Tongue (tissue), 2 donors: ENCODE data around the gene TMEM59. TPM values are rescaled to one million over a fixed set of nuclear protein-coding genes. Genes with fewer than 3 reads are reported as not detected.
"Not testable (repeated sequence)": the region's sequence is repeated elsewhere in the genome, so short reads cannot be mapped to it uniquely, and the experiment has no call there.

Experiments used
- DNase-seq: peaks from one replicate; pipeline ENCODE4 v3.0.0-alpha.2; 2015
- total RNA-seq: library from RNA; depleted of rRNA; stranded (reverse); fragments of >200 nt; gene quantifications from one replicate; pipeline ENCODE4 v1.2.3, GENCODE V29; 2014

TMEM59 gene
- total RNA-seq, 1 donor from 2014 or later = 161 TPM

DNA sequence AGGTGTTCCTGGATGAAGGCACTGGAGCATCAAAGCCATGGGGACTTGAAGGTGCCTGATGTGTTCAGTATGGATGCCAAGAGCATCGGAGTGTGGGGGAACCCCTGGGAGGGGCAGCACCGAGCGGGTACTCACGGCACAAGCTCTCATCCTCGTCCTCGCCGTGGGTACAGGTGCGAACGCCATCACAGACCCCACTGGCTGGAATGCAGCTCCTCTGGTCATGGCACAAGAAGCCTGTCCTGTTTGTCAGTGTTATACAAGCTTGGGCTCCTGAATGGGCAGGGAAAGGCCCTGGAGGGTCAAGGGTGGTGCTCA lies 41.0 kb downstream of the TMEM59 start:
- no peak for DNase-seq

DNA sequence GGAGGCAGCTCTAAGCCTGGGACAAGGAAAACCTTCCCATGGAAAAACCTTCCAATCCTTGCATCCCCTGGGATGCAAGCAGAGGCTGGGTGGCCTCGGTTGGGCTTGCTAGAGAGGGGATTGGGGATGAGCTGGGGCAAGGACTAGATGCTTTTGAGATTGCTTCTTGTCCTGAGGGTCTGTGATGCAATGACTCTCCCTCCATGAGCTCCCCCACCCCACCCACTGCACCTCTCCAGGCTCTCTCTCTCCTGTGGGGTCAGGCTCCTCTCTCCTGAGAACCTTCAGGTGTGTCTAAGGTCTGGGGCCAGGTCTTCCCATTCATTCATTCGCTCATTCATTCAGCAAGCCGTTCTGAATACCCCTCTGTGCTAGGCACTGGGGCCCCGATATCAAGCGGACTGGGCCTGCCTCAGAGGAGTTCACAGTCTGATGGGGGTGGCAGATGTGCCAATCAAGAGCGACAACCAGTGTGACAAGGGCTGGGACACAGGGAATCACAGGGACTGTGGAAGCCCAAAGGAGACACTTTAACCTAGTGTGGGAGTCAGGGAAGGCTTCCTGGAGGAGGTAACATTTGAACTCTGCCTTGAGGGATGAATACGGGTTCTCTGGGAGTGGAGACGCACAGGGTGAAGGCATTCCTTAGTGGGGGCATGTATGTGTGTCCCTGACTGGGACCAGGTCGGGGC lies 41.5 kb downstream of the TMEM59 start:
- no peak for DNase-seq

DNA sequence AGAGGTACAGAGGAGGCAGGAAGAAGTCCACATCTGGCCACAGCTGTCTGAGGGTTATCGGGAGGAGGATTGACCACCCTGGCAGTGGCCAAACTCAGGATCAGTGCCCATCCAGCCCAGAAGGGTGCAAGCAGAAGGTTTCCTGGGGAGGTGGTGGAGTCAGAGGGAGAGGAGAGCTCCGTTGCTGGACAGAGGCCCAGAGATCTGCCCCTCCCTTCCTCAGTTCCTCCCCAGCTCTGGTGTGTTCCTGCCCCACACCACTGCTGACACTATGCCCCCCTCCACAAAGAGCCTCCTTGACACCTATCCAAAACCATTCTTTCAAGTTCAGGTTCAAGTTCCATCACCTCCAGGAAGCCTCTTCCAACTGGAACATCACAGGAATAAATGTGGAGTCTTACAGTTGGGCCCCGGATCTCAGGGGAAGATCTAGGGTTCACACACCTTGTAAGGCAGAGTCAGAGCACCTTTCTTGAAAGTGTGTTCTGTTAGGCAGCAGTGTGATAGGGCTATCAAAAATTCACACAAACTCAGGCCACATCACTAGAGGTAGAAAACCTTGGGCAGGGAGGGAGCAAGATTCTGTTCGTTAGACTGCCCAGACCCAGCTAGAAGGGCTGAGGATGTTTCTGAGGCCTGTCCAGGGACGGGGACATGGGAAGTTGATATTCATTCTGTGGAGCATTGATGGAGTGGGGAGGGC lies 42.4 kb downstream of the TMEM59 start:
- DNase-seq = no peak

DNA sequence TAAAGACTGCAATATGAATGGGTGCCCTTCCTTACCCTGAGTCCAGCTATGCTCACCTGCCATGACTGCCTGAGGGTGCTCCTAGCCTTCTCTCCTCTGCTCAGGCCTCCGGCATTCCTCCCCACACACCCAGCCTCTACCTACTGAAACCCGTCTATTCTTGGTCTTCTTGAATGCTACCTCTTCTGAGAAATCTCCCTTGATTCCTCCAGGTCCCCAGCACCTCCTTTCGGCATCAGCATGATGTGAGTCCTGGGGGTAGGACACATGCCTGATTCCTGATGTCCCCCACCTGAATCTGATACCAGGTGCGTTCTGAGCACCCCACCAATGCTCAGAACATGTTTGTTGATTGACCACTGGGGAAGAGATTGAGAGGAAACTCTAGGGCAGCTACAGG lies 43.6 kb downstream of the TMEM59 start:
- no peak for DNase-seq

DNA sequence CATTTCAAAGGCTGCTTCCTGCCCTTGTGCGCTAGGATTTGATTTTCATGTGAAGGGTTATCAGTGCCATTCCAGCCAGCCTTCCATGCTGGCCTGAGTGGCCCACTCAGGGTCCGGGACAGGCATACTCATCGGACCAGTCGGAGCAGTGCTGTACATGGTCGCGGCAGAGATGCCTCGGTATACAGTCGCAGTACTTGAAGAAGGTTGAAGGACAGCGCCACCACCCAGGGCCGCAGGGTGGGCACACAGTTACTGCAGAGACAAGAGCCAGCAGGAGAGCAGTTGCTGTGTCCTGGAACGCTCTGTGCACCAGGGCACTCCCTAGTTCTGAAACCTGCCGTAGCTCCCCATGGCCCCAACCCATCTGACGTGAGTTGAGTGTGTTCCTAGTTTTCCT lies 44.1 kb downstream of the TMEM59 start:
- no peak for DNase-seq

DNA sequence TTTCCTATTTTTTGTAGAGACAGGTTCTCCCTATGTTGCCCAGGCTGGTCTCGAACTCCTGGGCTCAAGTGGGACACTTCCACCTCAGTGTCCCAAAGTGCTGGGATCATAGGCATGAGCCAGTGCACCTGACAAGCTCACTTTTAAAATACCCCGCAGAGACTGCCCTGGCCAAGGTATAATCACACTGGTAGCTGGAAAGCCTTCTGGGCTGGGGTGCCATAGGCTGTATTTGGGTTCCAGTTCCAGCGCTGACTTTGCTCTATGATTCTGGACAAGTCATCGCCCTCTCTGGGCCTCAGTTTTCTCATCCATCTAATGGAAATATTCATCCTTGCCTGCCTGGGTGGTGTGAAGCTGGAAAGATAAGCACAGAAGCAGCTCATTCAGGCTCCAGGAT lies 45.4 kb downstream of the TMEM59 start:
- no peak for DNase-seq

DNA sequence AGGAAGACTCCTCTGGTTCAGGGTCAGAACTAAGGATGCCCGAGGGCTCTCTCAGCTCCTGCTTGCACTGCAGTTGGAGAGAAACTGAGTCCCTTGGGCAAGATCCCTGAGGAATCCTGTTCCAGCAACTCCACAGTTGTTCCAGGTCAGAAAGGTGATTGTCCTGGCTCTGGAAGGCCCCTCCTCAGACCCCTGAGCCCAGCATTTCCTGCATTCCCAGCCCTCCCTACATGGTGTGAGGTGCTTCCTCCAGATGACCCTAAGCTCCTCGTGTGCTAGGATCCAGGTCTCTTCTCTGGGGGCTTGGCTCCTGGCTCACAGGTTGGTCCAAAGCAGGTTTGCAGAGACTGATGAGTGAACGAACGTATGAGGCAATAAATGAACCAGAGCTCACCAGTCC lies 46.5 kb downstream of the TMEM59 start:
- no peak for DNase-seq

DNA sequence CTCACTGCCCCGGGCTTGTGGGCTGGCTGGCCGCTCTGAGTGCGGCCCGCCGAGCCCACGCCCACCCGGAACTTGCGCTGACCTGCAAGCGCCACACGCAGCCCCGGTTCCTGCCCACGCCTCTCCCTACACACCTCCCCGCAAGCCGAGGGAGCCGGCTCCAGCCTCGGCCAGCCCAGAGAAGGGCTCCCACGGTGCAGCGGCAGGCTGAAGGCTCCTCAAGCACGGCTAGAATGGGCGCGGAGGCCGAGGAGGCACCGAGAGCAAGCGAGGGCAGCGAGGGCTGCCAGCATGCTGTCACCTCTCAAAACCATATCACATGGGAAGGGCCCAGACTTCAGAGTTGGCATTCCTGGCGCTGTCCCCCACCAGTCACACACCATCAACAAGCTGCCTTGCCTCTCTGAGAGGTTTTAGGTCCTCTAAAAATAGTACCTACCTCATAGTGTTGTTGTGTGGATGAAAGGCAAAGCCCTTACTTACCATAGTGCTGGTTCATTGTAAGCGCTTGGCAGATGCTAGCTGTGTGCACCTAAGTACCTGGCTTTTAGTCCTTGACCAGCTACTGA lies 48.4 kb downstream of the TMEM59 start:
- no peak for DNase-seq

DNA sequence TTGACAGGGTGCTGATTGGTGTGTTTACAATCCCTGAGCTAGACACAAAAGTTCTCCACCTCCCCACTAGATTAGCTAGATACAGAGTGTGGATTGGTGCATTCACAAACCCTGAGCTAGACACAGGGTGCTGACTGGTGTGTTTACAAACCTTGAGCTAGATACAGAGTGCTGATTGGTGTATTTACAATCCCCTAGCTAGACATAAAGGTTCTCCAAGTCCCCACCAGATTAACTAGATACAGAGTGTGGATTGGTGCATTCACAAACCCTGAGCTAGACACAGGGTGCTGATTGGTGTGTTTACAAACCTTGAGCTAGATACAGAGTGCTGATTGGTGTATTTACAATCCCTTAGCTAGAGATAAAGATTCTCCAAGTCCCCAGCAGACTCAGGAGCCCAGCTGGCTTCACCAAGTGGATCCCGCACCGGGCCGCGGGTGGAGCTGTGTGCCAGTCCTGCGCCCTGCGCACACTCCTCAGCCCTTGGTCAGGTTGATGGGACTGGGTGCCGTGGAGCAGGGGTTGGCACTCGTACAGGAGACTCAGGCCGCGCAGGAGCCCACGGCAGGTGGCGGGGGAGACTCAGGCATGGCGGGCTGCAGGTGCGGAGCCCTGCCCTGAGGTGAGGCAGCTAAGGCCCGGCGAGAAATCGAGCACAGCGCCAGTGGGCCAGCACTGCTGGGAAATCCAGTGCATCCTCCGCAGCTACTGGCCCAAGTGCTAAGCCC lies 49.1 kb downstream of the TMEM59 start:
- not testable (repeated sequence) for DNase-seq

DNA sequence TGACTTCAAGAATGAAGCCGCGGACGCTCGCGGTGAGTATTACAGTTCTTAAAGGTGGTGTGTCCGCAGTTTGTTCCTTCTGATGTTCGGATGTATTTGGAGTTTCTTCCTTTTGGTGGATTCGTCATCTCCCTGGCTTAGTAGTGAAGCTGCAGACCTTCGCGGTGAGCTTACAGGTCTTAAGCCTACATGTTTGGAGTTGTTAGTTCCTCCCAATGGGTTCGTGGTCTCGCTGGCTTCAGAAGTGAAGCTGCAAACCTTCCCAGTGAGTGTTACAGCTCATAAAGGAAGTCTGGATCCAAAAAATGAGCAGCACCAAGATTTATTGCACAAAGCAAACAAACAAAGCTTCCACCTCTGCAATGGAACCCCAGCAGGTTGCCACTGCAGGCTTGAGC lies 49.8 kb downstream of the TMEM59 start:
- DNase-seq = no peak

DNA sequence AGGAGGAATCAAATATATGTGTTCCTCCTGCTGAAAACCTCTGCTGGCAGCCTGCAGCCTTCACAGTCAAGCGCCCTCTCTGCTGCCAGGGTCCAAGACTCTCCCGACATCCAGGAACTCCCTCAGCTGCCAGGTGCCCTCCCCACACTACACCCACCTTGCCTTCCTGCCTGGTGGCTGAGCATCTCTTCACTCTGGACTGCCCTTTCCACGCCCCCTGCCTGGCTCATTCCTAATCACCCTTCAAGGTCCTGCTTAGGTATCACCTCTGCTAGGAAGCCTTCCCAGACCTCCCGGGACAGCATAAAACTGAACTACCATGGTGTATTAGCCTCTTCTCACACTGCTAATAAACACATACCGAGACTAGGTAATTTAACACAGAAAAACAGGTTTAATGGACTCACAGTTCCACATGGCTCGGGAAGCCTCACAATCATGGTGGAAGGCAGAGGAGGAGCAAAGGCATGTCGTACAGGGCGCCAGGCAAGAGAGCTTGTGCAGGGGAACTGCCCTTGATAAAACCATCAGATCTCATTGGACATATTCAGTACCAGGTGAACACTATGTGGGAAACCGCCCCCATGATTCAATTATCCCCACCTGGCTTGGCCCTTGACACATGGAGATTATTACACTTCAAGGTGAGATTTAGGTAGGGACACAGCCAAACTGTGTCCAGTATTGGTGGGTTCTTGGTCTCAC lies 50.3 kb downstream of the TMEM59 start:
- DNase-seq = no peak

DNA sequence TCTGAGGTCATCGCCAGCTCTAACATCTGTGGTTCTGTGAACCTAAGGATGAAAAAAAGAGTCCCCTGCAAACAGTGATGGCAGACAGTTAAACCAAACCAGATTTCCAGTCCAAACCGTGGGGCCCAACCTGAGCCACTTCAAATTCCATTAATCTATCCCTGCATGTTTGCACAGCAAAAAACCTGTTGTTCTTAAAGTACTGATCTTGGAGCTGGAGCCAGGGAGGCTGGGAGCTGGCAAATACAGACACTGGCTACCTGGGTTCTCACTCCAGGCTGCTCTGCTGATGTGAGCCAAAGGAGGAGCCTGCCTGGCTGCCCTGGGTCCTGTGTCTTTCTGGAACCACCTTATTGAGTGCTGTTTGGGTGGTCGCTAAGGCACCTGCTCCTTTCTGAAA lies 51.4 kb downstream of the TMEM59 start:
- peak; percentile 38 for DNase-seq

DNA sequence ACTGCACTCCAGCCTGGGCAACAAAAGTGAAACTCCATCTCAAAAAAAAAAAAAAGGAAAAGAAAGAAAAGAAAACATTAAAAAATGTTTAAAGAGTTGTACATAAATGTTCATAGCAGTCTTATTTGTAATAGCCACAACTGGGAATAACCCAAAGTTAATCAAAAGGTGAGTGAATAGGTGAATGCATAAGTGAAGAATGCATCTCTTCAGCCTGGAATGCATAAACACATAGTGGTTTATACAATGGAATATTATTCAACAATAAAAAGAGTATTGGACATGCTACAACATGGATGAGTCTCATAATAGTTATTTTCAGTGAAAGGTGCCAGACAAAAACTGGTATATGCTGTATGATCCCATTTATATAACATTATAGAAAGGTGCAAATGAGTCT lies 53.1 kb downstream of the TMEM59 start:
- DNase-seq = no peak

DNA sequence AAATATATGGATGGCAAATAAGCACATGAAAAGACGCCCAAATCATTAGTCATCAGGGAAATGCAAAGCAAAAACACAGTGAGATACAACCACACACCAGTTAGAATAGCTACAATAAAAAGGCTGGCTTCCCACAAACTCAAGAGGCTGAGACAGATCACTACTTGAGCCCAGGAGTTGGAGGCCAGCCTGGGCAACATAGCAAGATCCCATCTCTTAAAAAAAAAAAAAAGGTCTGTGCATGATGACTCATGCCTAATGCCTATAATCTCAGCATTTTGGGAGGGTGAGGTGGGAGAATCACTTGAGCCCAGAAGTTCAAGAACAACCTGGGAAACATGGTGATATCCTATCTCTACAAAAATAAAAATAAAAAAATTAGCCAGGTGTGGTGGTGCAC lies 54.8 kb downstream of the TMEM59 start:
- no peak for DNase-seq

DNA sequence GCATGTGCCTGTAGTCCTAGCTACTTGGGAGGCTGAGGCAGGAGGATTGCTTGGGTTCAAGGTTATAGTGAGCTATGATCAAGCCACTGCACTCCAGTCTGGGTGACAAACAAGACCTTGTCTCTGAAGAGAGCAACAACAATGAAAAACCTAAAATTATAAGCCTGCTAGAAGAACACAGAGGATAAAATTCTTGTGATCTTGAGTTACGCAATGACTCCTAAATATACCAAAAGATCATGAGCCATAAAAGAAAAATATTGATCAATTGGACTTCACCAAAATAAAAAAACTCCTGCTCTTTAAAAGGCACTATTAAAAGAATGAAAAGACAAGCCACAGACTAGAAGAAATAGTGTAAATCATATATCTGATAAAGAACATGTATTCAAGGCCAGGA lies 57.3 kb downstream of the TMEM59 start:
- no peak for DNase-seq

DNA sequence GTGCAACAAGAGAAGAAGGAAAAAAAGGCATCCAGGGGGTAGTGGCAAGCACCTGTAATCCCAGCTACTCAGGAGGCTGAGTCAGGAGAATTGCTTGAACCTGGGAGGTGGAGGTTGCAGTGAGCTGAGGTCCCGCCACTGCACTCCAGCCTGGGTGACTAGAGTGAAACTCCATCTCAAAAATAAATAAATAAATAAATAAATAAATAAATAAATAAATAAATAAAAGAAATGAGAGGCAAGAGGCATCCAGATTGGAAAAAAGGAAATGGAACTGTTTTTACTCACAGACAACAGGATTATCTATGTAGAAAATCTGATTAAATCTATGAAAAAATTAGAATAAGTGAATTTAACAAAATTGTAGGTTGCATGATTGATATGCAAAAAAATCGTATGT lies 58.5 kb downstream of the TMEM59 start:
- not testable (repeated sequence) for DNase-seq

DNA sequence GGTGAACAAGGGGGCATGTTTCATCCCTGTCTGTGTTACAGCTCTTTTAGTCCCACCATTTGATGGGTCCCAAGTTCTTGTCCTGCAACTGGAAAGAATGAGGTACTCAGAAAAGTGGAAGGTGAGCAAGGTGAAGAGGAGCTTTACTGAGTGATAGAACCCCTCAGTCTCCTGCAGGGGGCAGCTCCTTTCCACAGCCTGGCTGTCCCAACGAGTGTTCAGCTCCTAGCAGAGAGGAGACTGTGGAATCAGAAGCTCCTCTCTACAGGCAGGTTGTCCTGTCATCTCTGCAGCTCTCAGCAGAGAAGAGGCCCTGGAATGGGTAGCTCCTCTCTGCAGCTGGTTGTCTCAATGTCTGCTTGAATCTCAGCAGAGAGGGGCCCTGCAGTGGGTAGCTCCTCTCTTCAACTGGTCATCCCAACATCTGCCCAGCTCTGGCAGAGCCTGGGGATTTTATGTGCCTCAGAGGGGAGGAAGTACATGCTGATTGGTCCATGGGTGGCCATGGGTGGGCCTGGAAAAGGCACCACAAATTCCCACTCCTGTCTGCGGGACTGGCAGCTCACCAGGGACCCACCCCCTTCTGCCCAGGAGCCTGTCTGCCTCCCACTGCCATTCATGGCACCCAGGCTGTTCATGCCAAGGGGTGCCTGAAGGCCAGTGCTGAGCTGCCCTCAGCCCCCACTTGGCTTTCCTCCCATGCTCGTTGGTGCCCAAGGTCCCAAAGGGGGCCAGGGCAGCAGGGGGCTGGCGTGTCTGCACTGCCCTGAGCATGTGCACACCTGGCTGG lies 60.7 kb downstream of the TMEM59 start:
- no peak for DNase-seq

DNA sequence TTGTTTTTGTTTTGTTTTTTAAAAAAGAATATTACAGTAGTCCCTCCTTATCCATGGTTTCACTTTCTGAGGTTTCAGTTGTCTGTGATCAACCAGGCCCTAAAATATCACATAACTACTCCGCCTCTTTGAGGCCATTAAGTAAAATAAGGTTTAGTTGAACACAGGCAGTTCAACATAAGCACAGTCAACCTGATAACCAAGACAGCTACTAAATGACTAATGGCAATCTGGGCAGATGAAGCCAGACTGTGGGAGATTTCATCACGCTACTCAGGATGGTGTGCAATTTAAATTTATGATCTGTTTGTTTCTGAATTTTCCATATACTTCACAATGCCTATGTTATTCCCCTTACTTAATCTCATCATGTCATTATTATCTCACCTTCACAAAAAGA lies 65.1 kb downstream of the TMEM59 start:
- DNase-seq = no peak

DNA sequence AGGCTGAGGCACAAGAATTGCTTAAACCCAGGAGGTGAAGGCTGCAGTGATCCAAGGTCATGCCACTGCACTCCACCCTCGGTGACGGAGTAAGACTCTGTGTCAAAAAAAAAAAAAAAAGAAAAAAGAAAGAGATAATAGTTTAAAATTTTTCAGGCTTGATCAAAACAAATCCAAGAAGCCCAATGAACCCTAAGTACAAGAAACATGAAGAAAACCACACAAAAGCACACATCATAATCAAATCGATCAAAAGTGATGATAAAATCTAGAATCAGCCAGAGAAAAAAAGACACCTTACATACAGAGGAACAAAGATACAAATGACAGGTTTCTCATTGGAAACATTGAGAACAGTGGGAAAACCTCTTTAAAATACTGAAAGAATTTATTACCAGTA lies 66.5 kb downstream of the TMEM59 start:
- no peak for DNase-seq

DNA sequence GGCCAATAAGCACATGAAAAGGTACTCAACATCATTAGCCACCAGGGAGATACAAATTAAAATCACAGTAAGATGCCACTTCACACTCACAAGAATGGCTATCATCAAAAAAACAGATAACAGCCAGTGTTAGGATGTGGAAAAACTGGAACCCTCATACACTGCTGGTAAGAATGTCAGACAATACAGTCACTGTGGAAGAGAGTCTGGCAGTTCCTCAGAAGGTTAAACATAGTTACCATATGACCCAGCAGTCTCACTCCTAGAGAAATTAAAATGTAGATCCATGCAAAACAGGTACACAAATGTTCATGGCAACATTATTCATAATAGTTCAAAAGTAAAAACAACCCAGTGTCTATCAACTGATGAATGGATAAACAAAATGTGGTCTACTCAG lies 68.3 kb downstream of the TMEM59 start:
- DNase-seq = no peak

DNA sequence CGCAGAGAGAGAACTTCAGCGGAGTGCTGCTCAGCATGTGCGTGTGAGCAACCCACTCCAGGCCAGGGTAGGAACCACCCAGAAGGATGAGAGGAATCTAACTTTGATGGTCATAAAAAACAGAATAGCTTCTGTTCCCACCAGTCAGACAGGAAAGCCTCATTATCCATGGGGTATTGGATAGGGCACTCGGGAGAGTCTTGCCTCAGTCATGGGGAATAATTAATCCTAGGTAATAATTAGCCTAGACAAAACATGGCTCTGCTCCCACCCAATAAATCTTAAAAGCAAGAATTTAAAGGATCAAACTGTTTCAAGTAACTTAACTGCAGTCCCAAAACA lies 70.3 kb downstream of the TMEM59 start:
- no peak for DNase-seq
